Upper lobe of left lung (tissue), 6 donors: ENCODE data around the gene MAVS. TPM values are rescaled to one million over a fixed set of nuclear protein-coding genes. Genes with fewer than 3 reads are reported as not detected.
A peak's percentile ranks its signal among the peaks of the same experiment; 100 is the strongest.
"Not testable (repeated sequence)": the region's sequence is repeated elsewhere in the genome, so short reads cannot be mapped to it uniquely, and the experiment has no call there.

Source experiments
- ATAC-seq, 2 donors: fragments of 200-7000 bp; cut with Tn5 transposase; one replicate each; pipeline ENCODE4 v1.9.1; 2022; ENCODE audit warnings: mild to moderate bottlenecking in 2 of 2, moderate library complexity in 2 of 2; ENCODE audit not compliant: low FRiP score in 2 of 2
- DNase-seq, 2 donors: peaks; one replicate each; pipeline ENCODE4 v3.0.0-alpha.2; 2019 to 2020
- H3K27ac ChIP-seq, 4 donors: fragments of 200-600 bp; sonication (generic); one replicate each; pipeline ENCODE4 v1.5.1; 2016 to 2019
- H3K27me3 ChIP-seq, 4 donors: fragments of 200-600 bp; sonication (generic); one replicate each; pipeline ENCODE4 v1.5.1; 2017 to 2019
- H3K36me3 ChIP-seq, 4 donors: fragments of 200-600 bp; sonication (generic); one replicate each; pipeline ENCODE4 v1.5.1; 2016 to 2019
- H3K4me1 ChIP-seq, 4 donors: fragments of 200-600 bp; sonication (generic); one replicate each; pipeline ENCODE4 v1.5.1; 2018 to 2019
- H3K4me3 ChIP-seq, 4 donors: fragments of 200-600 bp; sonication (generic); one replicate each; pipeline ENCODE4 v1.5.1; 2017 to 2019; ENCODE audit warnings: mild to moderate bottlenecking in 2 of 4, moderate library complexity in 1 of 4
- H3K9me3 ChIP-seq, 4 donors: fragments of 200-600 bp; sonication (generic); one replicate each; pipeline ENCODE4 v1.5.1; 2018 to 2019
- EP300 ChIP-seq, 4 donors: sonication (generic); formaldehyde crosslinking; IDR thresholded peaks; one replicate each; pipeline ENCODE4 v1.5.1; 2017; ENCODE audit warnings: antibody characterized with exemption in 4 of 4, control low read depth in 2 of 4
- POLR2A ChIP-seq, 4 donors: fragments of 450-650 bp; IDR thresholded peaks; one replicate each; pipeline ENCODE4 v1.5.1; 2016 to 2017; ENCODE audit warnings: antibody characterized with exemption in 4 of 4, mild to moderate bottlenecking in 2 of 4
- POLR2AphosphoS5 ChIP-seq, 2 donors: sonication (generic); formaldehyde crosslinking; IDR thresholded peaks; one replicate each; pipeline ENCODE4 v1.5.1; 2017; ENCODE audit warnings: antibody characterized with exemption in 2 of 2
- WGBS, 2 donors: methylation state at CpG; one replicate each; pipeline ENCODE4 v1.1.5; 2017 to 2018; 5-methylcytosine and 5-hydroxymethylcytosine counted together
- total RNA-seq, 6 donors: library from RNA; depleted of rRNA in 4 of 6; stranded (reverse); fragments of >200 nt in 4 of 6; gene quantifications; one replicate each; pipeline versions ENCODE4 v1.1.0 to v1.2.1, GENCODE V29; 2016 to 2021
- TF ChIP-seq, protein P1 (sequence below), 6 experiments: fragments of 450-650 bp in 4 of 6; fragments of 200-600 bp in 2 of 6; sonication (generic) in 2 of 6; IDR thresholded peaks; one replicate each; pipeline ENCODE4 v1.5.1; 2016 to 2019; ENCODE audit warnings: antibody characterized with exemption in 6 of 6
- donor health status: DM: no; HTN: no; CAD: no; lungs with moderate emphysema.
- donor health status: DM: no; HTN: yes; CAD: no; lungs with severe emphysema.

Gene MAVS
- total RNA-seq, 6 donors from 2014 or later = 31.0 to 54.5 (median 39.9) TPM

DNA sequence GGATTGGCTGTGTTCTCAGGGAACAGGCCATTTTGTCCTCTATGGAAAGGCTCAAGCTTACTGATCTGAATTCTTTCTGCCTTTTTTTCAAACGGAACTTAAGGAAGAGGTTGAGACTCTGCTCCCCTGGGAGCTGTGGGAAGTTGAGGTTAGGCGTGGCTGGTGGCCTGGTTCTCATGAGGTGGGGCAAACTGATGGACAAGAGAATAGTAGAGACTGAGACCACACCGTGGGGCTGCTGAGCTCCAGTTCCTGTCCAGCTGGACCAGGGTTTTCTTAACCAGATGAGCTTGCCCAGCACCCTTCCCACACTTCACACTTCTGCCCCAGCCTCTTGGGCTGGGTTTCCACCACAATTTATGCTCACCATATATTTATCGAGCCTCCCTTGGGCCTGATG, 20.2 kb upstream of the MAVS start:
- Histone ChIP-seq H3K36me3 (peaks cover 17 to 40% (median 30%) of the 10 kb centered on the region in 4 donors), H3K9me3 (no peaks in the 10 kb centered on the region), H3K27me3 (no peaks in the 10 kb centered on the region), H3K4me3 (no peak overlapping the region), H3K27ac (no peak overlapping the region), H3K4me1 (peaks cover 2 to 3% (median 3%) of the 10 kb centered on the region in 4 donors)
- TF ChIP-seq, protein P1, sequence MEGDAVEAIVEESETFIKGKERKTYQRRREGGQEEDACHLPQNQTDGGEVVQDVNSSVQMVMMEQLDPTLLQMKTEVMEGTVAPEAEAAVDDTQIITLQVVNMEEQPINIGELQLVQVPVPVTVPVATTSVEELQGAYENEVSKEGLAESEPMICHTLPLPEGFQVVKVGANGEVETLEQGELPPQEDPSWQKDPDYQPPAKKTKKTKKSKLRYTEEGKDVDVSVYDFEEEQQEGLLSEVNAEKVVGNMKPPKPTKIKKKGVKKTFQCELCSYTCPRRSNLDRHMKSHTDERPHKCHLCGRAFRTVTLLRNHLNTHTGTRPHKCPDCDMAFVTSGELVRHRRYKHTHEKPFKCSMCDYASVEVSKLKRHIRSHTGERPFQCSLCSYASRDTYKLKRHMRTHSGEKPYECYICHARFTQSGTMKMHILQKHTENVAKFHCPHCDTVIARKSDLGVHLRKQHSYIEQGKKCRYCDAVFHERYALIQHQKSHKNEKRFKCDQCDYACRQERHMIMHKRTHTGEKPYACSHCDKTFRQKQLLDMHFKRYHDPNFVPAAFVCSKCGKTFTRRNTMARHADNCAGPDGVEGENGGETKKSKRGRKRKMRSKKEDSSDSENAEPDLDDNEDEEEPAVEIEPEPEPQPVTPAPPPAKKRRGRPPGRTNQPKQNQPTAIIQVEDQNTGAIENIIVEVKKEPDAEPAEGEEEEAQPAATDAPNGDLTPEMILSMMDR (IDR thresholded peaks at IDR 0.05) = no peak
- ATAC-seq = no peak
- DNase-seq = no peak
- WGBS, 2 donors = 69 to 73% methylated on average over 4 of the region's 4 CpGs

DNA sequence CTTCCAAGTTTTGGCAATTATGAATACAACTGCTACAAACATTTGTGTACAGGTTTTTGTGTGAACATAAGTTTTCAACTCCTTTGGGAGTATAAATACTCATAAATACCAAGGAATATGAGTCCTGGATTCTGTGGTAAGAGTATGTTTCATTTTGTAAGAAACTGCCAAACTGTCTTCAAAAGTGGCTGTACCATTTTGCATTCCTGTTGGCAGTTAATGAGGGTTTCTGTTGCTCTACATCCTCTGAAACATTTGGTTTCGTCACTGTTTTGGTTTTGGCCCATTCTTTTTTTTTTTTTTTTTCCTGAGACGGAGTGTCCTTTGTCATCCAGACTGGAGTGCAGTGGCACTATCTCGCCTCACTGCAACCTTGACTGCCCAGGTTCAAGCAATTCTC, 17.8 kb upstream of the MAVS start:
- 86 to 91% methylated on average over 3 of the region's 3 CpGs for WGBS, 2 donors
- no peak for ATAC-seq
- no peak overlapping the region for H3K27ac ChIP-seq
- peaks cover 12 to 22% (median 17%) of the 10 kb centered on the region in 4 donors for H3K36me3 ChIP-seq
- H3K9me3 ChIP-seq = no peaks in the 10 kb centered on the region
- H3K4me1 ChIP-seq = no peaks in the 10 kb centered on the region
- no peaks in the 10 kb centered on the region for H3K27me3 ChIP-seq
- no peak for DNase-seq
- no peak for TF ChIP-seq POLR2AphosphoS5 (IDR thresholded peaks at IDR 0.05)
- TF ChIP-seq, protein P1 (IDR thresholded peaks at IDR 0.05) = no peak
- TF ChIP-seq EP300 (IDR thresholded peaks at IDR 0.05) = no peak
- TF ChIP-seq POLR2A (IDR thresholded peaks at IDR 0.05) = no peak
- H3K4me3 ChIP-seq = no peak overlapping the region

DNA sequence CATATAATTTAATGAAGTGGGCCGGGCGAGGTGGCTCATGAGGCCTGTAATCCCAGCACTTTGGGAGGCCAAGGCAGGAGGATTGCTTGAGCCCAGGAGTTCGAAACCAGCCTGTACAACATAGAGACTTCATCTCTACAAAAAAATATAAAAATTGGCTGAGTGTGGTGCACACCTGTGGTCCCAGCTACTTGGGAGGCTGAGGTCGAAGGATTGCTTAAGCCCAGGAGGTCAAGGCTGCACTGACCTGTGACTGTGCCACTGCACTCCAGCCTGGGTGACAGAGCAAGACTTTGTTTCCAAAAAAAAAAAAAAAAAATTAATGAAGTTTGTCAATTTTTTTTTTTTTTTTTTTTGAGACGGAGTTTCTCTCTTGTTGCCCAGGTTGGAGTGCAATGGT, 16.7 kb upstream of the MAVS start:
- WGBS, 2 donors = 91% methylated on average over 5 of the region's 5 CpGs
- not testable (repeated sequence) for H3K27ac ChIP-seq, DNase-seq, H3K4me3 ChIP-seq, ATAC-seq, H3K27me3 ChIP-seq, H3K9me3 ChIP-seq, H3K4me1 ChIP-seq
- peaks cover 2 to 11% (median 6%) of the 10 kb centered on the region in 4 donors for H3K36me3 ChIP-seq

DNA sequence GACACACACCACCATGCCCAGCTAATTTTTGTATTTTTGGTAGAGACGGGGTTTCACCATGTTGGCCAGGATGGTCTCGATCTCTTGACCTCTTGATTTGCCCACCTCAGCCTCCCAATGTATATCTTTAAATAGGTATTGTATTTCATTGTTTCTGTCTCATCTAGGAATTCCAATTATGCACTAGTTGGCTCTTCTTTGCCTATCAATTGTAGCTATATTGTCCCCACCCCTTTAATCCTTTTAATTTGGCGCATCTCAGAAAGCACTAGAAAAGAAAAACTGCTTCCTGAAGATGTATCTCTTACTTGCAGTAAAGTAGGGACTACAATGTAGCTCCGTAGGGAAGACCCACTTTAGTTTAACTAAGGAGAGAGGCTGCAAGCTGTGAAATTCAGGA, 10.5 kb upstream of the MAVS start:
- Histone ChIP-seq H3K9me3 (no peaks in the 10 kb centered on the region), H3K4me1 (peaks cover 0 to 12% (median 10%) of the 10 kb centered on the region in 4 donors), H3K4me3 (no peak overlapping the region), H3K27me3 (no peaks in the 10 kb centered on the region), H3K36me3 (no peaks in the 10 kb centered on the region), H3K27ac (no peak overlapping the region)
- ATAC-seq = no peak
- DNase-seq = no peak
- 90 to 99% methylated on average over 4 of the region's 4 CpGs for WGBS, 2 donors
- TF ChIP-seq, protein P1 (IDR thresholded peaks at IDR 0.05) = no peak
- no peak for TF ChIP-seq EP300 (IDR thresholded peaks at IDR 0.05)
- TF ChIP-seq POLR2A (IDR thresholded peaks at IDR 0.05) = no peak
- TF ChIP-seq POLR2AphosphoS5 (IDR thresholded peaks at IDR 0.05) = no peak

DNA sequence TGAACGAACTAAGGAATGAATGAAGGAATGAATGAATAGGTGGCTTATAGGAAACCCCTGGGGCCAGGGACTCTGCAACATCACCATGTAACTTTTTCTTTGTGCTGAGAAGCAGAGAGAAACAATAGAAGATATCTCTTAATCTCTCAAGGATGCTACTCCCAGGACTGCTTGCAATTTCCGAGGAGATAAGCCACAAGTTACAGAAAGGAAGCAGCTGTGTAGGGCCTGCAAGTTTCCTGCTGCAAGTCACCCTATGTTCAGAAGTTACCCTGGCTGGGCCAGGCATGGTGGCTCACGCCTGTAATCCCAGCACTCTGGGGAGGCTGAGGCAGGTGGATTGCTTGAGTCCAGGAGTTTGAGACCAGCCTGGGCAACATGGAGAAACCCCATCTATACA, 7.3 kb upstream of the MAVS start:
- DNase-seq = no peak
- Histone ChIP-seq H3K4me3 (no peak overlapping the region), H3K4me1 (peaks cover 0 to 12% (median 10%) of the 10 kb centered on the region in 4 donors), H3K9me3 (no peaks in the 10 kb centered on the region), H3K27me3 (no peaks in the 10 kb centered on the region), H3K36me3 (no peaks in the 10 kb centered on the region), H3K27ac (peak overlapping the region in 3 of 4 donors; percentile 6 to 57 (median 11))
- TF ChIP-seq, protein P1 (IDR thresholded peaks at IDR 0.05) = no peak
- no peak for TF ChIP-seq POLR2A (IDR thresholded peaks at IDR 0.05)
- peak; percentile 52 to 68 for TF ChIP-seq POLR2AphosphoS5 (IDR thresholded peaks at IDR 0.05)
- TF ChIP-seq EP300 (IDR thresholded peaks at IDR 0.05) = peak in 2 of 4 donors; percentile 74 to 77
- WGBS, 2 donors = 40 to 50% methylated on average over 2 to 3 of the region's 3 CpGs
- ATAC-seq = no peak

DNA sequence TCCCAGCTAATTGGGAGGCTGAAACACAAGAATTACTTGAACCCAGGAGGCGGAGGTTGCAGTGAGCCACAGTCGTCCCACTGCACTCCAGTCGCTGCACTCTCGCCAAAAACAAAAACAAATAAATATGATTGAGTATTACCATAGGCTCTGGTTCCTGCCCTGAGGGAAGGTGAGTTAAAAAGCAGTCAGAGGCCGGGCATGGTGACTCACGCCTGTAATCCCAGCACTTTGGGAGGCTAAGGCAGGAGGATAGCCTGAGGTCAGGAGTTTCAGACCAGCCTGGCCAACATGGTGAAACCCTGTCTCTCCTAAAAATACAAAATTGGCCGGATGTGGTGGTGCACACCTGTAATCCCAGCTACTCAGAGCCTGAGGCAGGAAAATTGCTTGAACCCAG, 6.4 kb upstream of the MAVS start:
- not testable (repeated sequence) for H3K9me3 ChIP-seq, H3K4me3 ChIP-seq, H3K36me3 ChIP-seq, DNase-seq, H3K27me3 ChIP-seq, ATAC-seq
- Histone ChIP-seq H3K4me1 (peaks cover 0 to 12% (median 10%) of the 10 kb centered on the region in 4 donors), H3K27ac (peak overlapping the region in 1 of 4 donors; percentile 48)
- WGBS, 2 donors = 90 to 93% methylated on average over 7 of the region's 7 CpGs
